NCI-H748 treated with DMSO at 0.1 percent for 48 hours (cell line): Measurements from ENCODE around the gene RAD51B.
"Not testable (repeated sequence)": the region's sequence is repeated elsewhere in the genome, so short reads cannot be mapped to it uniquely, and the experiment has no call there.

ENCODE experiments used
- DNase-seq: peaks from one replicate; lab custom pipeline; 2025; lab: John Stamatoyannopoulos, UW

The RAD51B gene

DNA sequence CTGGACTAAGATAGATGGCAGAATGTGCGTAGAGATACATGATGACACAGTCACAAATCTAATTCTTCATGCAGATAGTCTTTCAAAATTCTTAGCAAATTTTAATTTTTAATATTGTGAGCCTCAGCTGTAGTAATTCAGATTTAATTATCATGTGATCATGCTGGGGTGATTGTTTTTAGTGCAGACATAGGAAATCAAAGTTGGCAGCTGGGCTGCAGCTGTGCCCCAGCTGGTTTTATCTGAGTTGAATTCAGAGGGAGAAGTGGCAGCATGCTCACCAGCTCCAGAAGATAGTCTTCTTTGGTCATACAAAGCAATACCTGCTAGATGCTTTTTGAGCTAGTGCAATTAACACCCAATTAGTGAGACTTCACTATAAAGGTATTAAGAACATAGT, 292.9 kb downstream of the RAD51B start:
- DNase-seq, result no peak

DNA sequence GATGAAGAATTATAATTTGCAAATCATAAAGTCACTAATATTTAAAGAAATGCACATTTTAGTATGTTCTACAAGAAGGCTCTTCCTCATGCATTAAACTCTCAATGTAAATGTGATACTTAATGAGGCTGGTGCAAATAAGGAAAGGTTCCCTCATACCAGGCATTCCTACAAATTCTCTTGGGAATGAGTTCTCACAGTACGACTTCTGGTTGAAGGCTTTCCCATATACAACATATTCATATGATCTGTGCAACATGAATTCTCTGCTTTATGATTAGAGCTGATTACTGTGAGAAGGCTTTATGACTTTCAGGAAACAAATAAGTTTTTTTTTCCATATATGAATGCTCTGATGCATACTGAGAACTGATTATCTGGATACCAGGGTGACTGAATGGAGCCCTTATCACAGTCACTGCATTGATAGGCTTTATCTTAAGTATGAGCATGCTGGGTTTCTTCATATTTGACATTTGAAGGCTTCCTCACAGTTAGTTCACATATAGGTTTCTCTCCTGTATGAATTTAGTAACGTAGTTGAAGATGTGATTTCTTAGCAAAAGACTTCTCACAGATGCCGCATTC, 293.9 kb downstream of the RAD51B start:
- DNase-seq, result no peak

DNA sequence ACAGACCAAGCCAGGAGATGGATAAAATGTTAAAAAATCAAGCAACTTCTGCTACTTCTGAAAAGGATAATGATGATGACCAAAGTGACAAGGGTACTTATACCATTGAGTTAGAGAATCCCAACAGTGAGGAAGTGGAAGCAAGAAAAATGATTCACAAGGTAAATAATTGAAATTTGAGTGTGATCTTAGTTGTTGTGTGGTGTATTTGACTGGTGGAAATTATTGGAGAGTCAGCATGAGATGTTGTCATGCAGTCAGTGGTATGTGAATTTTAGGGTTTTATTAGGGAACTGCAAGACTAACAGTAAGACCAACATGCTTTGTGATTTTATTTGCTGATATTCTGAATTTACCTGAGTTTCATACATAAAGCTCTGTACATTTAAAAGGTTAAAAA, 296.4 kb downstream of the RAD51B start:
- not testable (repeated sequence) for DNase-seq

DNA sequence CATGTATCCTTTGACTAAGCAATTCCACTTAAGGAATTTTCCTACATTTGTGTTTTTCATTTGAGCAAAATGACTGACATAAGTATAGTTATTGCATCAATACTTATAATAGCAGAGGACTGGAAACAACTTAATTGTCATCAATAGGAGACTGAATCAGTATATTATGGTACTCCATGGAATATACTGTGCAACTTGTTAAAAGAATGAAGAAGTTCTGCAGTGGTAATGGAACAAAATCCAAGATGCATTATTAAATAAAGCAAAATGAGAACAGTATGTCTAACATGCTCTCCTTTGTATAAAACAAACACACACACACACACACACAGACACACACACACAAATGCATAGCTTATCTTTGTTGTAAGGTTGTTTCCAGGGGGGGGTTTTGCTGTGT, 303.1 kb downstream of the RAD51B start:
- no peak for DNase-seq

DNA sequence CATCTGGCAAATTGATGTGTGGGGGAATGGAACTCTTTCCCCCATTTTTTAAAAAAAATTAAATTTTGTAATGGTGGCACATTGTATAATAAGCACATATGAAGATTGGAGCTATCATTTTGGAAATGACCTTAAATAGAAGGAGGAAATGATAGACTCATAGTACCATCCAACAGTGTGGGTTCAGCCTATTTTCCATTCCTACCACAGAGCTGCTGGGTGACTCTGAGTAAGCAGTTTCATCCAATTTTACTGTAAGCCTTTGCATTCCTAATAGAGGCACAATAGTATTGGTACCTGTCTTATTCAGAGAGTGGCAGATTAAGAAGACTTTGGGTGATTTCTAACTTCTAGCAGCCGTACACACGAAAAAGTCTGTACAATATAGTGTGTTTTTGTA, 304.5 kb downstream of the RAD51B start:
- no peak for DNase-seq

DNA sequence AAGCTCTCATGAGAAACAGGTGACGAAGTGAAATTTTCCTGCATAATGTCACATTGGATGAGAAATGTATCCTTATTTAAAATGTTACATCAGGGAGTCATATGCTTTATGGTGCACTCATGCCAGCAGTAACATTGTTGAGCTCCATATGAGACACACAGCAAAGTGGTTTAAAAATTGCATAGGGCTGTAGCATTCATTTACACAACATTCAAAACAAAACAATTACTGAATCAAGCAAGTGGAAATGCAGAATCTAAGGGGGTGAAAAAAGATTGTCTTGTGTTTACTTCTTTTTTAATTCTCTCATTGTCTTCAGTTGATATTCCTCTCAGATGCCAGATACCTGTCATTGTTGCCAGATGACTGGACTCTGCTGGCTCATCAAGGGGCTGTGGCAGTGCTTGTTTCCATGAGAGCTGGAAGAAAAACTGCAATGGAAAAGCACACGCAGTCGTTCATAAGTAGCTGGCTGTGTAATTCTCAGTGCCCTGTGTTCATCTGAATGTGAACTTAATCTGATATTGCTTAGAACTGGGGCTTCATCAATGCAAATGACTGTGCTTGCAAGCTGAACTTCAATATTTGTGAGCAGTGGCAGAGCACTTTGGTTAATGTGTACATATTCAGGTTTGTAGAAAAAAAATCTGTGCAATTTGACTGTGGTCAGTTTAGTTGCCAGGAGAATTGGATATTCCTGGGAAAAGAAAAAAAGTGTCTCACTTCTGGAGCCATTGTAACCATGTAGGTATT, 305.6 kb downstream of the RAD51B start:
- no peak for DNase-seq

DNA sequence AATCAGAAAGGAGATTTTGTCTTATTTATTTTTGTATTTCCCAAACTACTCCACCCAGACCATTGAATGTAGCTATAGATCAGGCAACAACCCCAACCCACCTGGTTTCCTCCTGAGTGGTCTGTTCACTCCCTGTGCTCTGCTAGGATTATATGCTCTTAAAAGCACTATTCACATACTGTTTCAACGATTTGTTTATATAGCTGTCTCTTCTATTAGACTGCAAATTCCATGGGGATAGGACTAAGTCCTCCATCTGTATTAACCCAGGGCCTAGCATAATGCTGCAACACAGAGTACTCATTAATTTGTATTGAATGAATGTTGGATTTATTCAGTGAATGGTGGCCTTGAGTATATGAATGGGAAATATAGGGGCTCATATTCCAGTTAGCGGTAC, 307.6 kb downstream of the RAD51B start:
- DNase-seq, result no peak

DNA sequence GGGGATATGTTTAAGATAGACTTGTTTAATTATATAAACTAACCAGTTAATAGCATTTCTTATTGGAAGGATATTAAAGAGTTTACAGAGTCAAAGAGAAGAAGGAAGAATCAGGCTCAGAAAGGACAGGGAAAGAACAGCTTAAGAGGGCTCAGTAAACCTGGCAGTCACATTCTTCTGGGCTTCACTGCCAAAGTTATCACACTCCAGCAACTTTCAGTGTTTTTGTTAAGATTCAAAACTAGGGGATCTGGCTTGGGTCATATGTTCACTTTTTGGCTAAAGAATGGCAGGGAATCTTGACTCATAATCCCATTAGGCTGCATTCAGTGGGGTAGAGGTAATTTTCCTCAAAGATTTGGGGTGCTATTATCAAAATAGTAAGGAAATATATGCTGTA, 312.3 kb downstream of the RAD51B start:
- no peak for DNase-seq

DNA sequence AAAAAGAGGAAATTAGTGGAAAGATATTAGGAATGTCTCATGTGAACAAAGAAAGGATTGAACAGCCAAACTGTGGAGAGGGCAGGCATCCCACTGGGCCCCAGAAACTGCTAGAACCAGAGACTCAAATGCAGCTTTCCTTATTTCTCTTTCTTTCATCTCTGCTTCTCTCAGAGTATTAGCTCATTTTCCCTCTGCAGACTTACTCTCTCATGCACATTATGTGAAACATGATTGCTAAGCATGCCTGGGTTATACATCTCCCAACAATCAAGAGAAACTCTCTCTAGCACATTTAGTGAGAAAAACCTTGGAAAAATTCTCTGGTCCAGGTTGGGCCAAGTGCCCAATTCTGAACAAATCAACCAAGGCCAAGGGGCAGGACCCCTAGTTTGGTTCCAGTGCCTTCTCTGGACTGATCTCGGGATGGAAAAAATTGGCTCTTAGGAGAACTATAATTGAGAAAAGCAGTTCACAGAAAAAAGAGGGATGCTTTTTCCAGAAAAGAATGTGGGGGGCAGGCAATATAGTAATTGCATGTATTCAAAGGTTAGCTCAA, 313.1 kb downstream of the RAD51B start:
- no peak for DNase-seq

DNA sequence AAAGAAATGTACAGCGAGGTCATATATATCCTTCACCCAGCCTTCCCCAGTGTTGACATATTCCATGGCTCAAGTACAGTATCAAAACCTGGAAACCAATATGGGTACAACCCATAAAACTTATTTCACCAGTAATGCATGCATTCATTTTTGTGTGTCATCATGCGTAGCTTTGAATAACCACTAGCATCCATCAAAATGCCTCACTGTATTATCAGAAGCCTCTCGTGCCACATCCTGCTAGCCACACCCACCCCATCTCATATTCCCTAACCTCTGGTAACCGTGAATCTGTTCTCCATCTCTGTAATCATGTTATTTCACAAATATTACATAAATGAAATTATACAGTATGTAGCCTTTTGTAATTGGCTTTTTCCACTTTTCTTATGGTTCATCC, 314.3 kb downstream of the RAD51B start:
- no peak for DNase-seq

DNA sequence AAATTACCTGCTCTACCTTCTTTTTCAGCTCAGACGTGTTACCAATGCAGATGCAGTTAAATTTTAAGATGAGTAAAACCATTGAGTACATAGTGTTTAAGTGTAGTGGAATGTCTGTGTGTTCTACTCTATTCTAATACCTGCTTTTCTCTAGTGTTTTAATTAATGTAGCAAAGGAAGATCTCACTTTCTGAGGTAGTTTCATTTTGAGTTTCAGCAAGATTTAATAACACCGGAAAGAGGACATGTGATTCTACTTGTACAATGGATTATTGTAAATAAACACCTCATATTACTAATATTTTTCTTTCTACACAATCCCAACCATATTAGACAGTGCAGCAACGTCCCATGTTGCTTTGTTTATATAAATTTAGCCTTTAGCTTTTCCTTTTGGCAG, 315.4 kb downstream of the RAD51B start:
- DNase-seq, result no peak

DNA sequence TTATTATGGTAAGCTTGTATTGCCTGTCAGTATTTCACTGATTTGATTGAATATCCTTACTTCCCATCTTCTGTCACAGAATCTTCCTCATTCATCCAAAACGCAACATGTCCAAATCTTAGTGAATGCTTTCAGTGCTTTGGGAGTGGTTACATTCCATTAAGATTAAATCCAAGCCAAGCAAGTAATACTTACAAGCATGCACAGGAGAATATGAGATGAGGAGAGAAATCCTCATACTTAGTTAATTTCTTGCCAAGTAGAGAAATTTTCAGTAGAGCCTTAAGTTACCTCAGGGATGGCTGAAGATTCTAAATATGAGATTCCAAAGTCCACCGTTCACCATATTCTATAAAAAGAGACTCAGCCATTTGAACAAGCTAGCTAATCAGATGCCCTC, 316.0 kb downstream of the RAD51B start:
- DNase-seq, result no peak

DNA sequence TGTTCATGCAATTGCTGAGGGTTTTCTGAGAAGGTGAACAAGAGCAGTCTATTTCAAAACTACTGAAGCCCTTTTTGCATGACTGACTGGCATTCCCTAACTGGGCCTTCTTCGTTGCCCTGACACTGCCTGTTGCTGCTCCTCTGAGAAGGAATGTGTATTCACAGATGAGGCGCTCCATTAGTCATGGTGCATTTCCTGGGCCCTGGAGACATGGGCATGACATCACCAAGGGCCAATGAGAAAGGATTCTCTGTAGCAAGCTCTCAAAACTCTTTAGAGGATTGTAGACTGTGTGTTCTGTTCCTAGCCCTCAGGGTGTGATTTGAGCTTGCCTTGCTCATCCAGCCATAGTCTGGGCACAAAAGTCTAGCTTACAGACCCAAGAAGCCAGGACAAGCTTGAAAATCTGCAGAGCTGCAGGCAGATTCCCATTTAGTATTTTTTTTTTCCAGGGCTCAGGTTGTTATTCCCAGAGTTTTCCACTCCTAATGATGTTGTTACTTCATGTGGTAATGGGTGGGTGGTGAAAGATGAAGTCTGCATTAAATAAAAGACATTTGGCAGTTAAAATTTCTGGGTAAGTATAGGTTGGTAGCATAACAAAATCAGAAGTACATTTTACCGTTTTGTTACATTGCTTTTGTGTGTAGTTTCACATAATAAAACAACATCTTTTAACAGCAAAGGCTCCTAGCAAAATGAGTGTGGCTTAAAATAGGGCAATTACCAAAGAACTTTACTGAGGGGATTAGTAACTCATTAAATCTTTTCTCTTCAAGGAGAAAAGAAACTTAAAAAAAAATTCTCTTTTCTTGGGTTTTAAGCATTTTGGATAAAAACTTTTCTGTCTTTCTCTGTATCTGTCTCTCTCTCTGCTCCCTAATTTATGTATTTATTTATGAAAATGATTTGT, 318.4 kb downstream of the RAD51B start:
- DNase-seq, result no peak

DNA sequence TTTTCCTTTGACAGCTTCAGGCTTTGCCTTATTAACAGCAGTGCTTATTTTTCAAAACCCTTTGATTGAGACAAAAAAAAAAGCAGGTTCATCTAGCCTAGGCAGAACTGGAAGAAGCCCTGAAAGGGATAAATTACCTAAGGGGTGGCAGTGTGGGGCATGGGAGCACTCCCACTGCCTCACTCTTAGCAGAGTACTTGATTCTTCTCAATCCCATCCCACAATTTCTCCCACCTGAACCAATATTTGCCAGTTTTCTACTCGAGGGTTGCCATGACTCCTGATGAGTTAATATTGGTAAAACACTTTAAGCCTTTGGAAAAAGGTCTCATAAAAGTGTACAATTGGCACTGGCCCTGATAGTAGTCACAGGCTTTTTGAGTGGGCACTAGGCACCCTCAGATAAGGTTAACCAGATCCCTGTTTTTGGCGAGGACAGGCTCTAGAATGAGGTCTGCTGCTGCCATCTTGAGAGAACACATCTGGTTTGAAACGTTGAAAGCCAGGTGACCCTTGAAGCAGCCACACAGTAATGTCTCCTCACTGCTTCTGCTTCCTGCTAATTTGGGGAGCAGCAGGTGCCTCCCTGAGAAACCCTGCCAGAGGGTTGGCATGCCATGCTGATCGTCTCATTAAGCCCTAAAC, 320.0 kb downstream of the RAD51B start:
- peak; percentile 9 for DNase-seq

DNA sequence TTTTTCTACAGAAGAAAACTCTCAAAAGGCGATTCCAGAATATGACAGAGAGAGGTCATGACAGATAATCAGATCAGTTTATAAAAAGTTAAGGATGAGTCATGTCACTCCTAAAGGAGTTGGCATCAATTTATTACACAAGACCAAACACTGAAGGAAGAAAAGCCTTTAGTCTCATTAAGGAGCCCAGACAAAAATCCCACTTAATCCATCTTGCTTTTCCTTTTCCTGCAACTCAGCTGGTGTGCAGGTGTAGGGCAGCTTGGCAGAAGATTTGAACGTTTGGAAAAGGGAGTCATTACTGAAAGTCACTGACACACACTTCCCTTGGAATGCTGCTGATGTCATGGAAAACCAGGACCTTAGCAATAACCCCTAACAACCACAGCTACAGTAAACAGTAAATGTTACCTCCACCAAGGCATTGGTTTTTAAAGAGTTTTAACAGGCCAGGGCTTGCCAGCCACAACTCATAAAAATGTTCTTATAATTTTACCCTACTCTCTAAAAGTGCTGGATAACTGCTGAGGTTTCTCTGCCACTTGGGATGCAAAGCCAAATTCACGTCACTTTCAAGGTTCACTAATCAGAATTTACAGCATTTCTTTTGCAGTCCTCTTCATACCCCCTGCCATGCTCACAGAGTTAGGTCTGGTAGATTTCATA, 320.6 kb downstream of the RAD51B start:
- DNase-seq, result no peak

DNA sequence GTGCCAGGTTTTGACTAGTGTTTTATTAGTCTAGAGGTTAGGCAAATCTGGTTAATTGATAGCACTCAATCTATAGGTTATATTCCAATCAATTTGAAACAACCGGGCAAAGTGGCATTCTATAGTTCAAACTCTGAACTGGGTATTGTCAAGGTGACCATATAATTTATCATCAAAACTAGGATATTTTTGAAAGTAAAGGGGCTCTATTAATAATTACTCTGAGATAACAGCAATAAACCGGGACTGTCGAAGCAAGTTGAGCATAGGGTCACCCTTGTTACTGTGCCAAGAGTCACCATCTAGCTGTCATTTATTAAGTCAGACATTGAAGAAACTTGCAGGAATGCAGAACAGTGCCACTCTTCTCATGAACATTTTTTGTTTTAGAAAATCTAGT, 321.2 kb downstream of the RAD51B start:
- no peak for DNase-seq

DNA sequence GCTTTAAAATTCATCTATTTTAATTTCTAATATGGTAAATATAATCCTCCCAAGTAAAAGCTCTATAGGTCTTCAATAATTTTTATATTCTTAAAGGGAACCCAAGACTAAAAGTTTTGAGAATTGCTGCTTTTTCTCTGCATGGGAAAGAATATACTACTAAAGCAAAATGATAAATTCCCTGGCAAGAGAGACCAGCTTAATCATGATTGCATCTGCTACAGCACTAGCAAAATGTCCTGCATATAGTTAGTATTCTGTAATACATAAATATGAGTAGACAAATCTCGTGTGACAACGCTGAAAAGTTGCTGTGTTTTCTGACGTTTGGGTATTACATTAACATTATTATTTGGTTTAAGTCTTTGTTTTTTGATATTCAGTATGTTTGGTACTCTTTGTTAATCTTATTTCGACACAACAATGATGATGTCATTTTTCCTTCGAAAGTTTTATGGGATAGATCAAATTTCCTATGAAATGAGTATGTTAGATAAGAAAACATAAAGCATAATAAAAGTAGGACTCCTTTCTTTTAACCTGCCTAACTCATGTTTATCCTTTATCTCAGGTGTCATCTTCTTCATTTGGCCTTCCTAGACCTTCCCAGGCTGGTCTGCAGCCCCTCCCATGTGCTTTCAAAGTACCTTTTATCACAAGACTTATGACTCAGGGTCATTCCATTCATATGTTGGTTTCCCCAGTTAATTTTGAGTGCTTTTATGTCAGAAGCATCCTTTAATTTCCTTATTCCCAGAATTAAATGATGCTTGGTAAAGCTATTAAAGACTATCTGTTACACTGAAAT, 321.9 kb downstream of the RAD51B start:
- no peak for DNase-seq

DNA sequence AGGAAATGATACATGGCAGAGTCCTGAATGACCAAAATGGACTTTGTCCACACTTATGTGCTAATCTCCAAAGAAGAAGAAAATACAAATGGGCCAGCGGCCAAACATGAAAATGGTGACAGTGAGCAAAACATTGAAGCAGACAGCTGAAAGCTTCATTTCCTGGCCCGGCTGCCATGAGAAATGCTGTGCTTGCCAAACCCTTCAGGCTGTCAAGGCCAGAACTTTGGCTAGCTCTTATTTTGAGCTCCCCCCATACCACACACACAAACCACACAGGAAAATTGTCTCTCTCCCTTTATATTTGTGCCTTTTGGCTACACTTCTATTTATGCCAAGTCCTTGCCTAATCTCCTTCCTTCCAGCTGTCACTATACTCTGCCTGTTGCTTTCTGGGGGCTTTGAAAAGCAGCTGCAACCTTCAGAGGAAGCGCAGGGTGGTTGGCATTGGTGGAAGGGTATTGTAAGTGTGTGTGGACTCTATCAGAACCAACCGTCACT, 323.8 kb downstream of the RAD51B start:
- no peak for DNase-seq

DNA sequence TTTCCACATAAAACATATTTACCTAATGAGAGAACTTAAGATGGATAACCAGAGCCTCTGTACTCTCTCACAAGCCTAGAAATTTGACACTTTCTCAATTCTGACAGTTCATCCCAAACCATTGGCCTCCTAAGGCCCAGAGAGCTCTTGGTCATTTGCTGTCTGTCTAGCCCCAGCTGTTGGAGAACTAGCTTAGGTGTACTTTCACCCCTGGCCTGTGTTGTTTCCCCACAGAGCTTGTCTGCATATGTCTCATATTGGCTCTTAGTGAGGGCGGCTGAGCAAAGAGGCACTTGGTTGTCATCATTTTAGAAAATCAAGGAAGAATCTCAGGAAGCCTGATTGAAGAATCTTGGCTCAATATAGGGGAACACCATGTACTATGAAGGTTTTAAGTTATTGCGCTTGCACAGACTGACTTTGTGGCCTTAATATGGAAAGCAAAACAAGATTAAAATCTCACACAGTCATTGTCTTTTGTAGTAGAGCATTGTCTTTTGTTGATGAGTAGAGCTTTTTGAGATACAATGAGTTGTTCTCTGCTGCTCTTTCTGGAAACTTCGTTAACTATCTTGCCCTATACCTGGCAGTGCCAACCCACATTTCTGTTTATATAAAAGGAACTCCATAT, 324.6 kb downstream of the RAD51B start:
- DNase-seq, result no peak

DNA sequence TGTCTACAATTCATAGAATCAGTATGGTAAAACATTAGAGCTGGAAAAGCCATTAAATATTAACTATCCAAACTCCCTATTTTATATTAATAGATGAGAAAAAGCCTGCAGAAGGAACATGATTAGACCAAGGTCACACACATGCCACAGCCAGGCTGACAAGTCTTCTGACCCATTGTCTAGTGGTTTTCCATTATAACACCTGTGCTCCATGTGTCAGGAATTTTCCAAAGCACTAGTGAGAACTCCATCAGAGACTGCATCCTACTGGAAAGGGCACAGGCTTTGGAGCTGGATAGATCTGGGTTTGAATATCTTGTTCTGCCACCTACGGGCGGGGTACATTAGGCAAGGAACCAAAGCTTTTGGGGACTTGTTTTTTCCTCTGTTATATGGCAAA, 325.5 kb downstream of the RAD51B start:
- DNase-seq, result no peak
